Fibroblast of mammary gland (primary cell): ENCODE results near the gene EMID1.

Experiments
- DNase-seq: peaks from one replicate; pipeline ENCODE4 v3.0.0-alpha.2; 2010; ENCODE audit warnings: low read depth
- H3K4me3 ChIP-seq: 2 replicates; pipeline ENCODE4 v1.5.1; 2011; ENCODE audit warnings: low read depth, mild to moderate bottlenecking, low read length, moderate library complexity; ENCODE audit not compliant: control insufficient read depth
- CTCF ChIP-seq: conservative IDR thresholded peaks from 2 replicates; pipeline ENCODE4 v1.5.1; 2011; ENCODE audit warnings: low read depth, low read length, inconsistent platforms; ENCODE audit not compliant: control insufficient read depth, insufficient read depth

EMID1 gene

GRCh38 chr22:29268511-29269229, 63.0 kb downstream of the EMID1 start:
- no peak for TF ChIP-seq CTCF
- peak; percentile 65 for DNase-seq
- peak overlapping the region; percentile 91 for H3K4me3 ChIP-seq

- peak overlapping the region; percentile 91 for H3K4me3 ChIP-seq
- no peak for TF ChIP-seq CTCF
- DNase-seq, result no peak
Observed at GRCh38 chr22:29269230-29269604, 63.5 kb downstream of the EMID1 start.

- no peak for TF ChIP-seq CTCF
- DNase-seq, result peak; percentile 28
- H3K4me3 ChIP-seq, result peak overlapping the region; percentile 91
Observed at GRCh38 chr22:29269731-29270474, 64.2 kb downstream of the EMID1 start.

- no peak for TF ChIP-seq CTCF
- peak overlapping the region; percentile 91 for H3K4me3 ChIP-seq
- peak; percentile 42 for DNase-seq
Observed at GRCh38 chr22:29270475-29271271, 65.0 kb downstream of the EMID1 start.

- no peak for TF ChIP-seq CTCF
- no peak overlapping the region for H3K4me3 ChIP-seq
- no peak for DNase-seq
Observed at GRCh38 chr22:29272624-29273023, 66.9 kb downstream of the EMID1 start.

- H3K4me3 ChIP-seq, result no peak overlapping the region
- DNase-seq, result peak; percentile 24
- no peak for TF ChIP-seq CTCF
Observed at GRCh38 chr22:29275167-29275566, 69.5 kb downstream of the EMID1 start.
